GM21786 (cell line): ENCODE measurements around the gene C1QTNF7.

Experiments used
- ATAC-seq: cut with Tn5 transposase; IDR thresholded peaks from one replicate; pipeline ENCODE4 v1.9.1; 2021; ENCODE audit not compliant: unreplicated experiment

C1QTNF7 gene

GRCh38 chr4:15427701-15428100, at the start of gene C1QTNF7:
TSS of gene C1QTNF7 (plus strand) at chr4:15428033. CDS start at chr4:15435744, 7,711 bp downstream.
- no peak for ATAC-seq

GRCh38 chr4:15378062-15378461, 49.8 kb upstream of the C1QTNF7 start:
- ATAC-seq = no peak

DNA sequence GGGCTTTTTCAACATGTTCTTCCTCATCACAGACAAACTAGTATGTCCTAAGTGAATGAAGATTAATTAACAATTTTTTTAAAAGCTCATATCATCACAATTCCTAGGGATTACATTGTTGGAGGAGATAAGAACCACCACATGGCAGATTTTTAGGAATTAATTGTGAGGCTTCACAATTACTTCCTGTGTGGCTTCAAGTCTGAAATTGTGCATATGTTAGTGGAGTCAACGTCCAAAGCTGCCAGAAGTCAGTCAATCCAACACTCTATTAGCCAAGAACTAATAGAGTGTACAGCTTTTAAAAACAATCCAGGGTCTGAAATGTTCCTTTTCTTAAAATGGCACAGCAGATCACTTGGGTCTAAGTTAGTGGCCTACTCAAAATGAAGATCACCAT, 49.3 kb upstream of the C1QTNF7 start:
- ATAC-seq = no peak

DNA sequence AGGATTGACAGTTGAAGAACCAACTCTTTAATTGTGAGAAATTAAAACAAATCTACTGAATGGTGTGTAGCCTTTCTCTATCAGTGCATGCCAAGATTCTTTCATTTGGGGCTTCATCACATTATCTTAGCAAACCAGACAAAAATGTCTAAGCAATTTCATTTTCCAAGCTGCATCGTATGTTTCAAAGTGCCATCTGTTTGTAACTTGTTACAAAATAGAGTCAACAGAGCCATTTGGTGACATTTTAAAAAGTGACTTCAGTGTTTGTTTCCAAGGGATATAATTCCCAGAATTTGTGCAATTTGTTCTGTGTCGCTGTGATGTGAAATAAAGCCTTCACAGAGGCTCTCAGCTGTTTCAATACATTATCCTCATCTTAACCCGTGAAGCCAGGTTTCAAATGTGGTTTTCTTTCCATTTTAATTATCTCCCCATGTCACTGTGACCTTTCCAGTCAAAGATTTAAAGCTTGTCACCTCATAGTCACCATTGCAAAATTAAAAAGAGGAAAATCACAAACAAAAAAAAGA, 46.0 kb upstream of the C1QTNF7 start:
- ATAC-seq = no peak

- no peak for ATAC-seq
Observed at GRCh38 chr4:15382669-15383273, 45.1 kb upstream of the C1QTNF7 start.

DNA sequence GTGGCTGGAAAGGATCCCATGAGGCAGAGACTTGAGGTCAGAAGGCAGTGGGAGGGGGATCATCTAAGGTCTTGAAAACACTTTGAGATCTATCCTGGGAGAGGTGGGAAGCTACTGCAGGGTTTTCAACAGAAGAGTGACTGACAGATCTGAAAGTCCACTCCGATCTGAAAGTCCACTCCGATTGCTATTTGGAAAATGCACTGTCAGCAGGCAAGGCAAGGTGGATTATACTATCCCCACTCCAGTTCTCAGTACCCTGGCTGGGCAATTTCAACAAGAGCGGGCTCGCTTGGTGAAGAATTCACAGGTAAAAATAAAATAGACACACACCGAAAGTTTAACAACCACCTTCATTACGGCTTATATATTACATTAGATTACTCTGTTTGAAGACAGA, 42.3 kb upstream of the C1QTNF7 start:
- no peak for ATAC-seq

DNA sequence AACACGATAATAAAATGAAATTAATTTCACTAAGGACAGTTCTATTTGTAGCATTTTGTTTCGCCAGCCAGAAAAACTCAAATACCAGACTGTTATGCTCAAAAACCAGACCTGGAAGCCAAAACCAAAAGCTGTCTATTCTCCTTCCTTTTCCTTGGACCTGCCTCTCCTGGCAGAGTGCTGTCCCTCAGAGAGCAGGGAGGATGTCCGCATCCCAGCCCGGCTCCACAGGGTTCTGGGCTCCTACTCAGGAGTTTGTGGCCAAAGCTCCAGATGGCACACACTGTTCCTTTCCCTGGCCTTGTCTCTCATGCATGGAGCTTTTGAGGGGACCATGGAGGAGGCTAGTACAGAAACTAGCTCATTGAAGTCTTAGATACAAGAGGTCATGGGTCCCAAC, 41.9 kb upstream of the C1QTNF7 start:
- ATAC-seq = no peak

DNA sequence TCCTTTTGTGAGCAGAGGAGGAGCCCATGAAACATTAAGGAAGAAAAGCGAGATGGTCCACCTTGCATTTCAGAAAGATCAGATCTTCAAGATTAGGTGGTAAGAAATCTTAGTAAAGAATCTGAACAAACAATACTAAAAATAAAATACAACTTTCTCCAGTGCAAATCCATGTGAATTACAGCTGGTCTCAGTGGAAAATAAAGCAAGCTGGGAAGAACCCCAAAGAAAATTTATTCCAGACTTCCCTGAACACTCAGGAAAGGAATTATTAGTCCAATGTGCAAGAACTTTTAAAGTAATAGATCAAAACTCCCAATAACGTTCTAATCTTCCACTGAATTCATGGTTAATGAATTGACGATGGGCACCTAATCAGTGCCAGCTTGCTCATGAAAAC, 37.3 kb upstream of the C1QTNF7 start:
- no peak for ATAC-seq

- ATAC-seq = no peak
Observed at GRCh38 chr4:15392053-15392805, 35.6 kb upstream of the C1QTNF7 start.

DNA sequence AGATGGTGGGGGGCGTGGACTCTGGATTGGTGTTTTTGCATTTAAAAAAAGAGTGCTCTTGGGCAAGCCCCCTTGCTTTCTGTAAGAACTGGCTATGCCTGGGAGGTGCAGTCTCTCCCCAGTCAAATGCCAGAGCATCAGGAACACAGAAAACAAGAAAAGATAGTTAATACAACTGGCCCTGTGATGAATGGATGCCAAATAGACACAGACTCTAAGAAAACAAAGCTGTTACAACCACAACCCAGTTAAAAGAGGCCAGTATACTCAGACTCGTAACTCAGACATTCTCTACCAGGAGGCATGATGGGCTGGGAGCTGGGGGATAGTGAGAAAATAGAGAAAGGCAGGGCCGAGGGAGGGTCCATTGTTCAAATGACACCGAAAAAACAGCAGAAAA, 32.5 kb upstream of the C1QTNF7 start:
- no peak for ATAC-seq

GRCh38 chr4:15396157-15396800, 31.6 kb upstream of the C1QTNF7 start:
- ATAC-seq = peak; percentile 57

DNA sequence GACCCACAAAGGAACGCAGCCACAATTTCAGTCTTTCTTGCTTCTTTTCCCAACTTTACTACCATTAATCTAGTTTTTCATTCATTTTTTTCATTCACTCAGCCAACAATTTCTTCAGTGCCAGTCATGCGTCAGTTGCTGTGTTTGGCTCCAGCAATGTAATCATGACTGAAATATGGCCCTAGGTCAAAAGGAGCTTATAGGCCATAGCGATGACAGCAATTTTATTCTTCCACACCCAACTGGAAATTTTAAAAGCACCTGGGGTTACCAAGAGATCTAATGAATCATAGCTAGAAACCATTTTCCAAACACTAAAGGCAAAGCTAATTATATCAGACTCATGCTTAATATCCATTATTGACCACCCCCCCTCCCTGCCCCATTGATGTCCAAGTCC, 29.8 kb upstream of the C1QTNF7 start:
- no peak for ATAC-seq

- ATAC-seq = no peak
Observed at GRCh38 chr4:15398732-15399131, 29.1 kb upstream of the C1QTNF7 start.

DNA sequence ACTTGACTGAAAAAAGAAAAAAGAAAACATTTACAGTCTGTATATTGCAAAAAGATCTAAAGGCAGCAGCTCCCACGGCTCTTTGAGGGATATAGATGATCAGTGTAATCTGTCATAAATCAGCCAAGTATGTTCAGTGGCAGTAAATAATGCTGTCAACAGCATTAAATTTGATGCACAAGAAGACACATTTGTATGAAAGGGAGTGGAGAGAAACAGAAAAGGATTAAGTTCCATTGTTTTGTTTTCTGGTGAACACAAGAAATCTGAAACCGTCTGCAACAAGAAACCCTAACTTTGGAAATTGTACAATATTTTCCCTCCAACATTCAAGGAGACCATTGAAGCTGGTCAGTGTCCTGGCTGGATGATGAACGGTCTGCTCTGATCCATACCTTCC, 27.6 kb upstream of the C1QTNF7 start:
- no peak for ATAC-seq

- peak; percentile 65 for ATAC-seq
Observed at GRCh38 chr4:15400981-15401671, 26.7 kb upstream of the C1QTNF7 start.

DNA sequence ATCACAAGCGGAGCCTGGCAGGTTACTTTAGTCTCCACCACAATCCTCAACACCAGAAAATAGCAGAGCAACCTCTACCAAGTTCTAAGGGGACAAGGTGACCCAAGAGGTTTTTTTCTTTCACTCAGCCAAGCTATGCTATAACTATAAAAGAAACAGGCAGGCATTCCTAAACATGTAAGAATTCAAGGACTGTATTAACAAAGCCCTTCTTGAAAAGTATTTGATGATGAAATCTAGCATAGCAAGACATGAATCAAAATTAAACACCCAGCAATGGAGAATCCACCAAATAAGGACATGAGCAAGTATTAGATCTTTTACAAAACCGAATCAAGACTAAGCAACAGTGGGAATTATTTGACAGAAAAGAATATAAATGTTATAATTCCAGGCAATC, 25.7 kb upstream of the C1QTNF7 start:
- no peak for ATAC-seq

GRCh38 chr4:15402974-15403373, 24.9 kb upstream of the C1QTNF7 start:
- no peak for ATAC-seq

GRCh38 chr4:15405018-15405417, 22.8 kb upstream of the C1QTNF7 start:
- no peak for ATAC-seq

DNA sequence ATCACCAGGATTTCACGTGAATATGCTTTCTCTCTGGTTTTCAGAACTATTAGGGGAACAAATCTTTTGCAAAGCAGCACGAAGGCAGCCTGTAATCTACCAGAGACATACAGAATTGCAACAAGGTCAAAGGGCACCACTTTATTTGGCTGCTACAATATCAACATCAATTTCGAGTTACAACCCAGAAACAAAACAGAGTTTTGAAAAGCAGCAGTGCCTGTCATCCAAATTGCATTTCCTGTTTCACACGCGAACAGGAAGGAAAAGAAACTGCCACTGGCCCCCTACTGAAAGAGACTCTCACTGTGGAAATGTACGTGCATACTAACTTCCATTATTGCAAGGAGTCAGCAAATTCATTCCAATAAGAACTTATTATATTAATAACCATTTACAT, 17.1 kb upstream of the C1QTNF7 start:
- no peak for ATAC-seq

DNA sequence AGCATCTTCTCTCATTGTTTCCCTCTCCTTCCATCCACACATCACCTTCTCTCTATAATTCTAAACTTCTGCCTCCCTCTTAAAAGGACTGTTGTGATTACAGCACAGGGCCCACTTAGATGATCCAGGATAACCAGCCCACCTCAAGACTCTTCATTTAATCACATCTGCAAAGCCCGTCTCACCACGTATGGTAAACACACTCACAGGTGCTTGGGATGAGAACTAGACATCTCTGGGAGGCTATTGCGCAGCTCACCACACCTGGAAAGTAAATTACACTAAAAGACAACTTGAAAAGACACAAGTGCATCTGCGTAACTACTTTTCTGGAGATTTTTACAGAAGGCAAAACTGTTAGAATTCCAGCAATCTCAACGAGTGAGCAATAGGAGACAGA, 15.4 kb upstream of the C1QTNF7 start:
- no peak for ATAC-seq

GRCh38 chr4:15413010-15413622, 14.7 kb upstream of the C1QTNF7 start:
- ATAC-seq = no peak
